Measurements from ENCODE around the gene CDCA4.

DNA sequence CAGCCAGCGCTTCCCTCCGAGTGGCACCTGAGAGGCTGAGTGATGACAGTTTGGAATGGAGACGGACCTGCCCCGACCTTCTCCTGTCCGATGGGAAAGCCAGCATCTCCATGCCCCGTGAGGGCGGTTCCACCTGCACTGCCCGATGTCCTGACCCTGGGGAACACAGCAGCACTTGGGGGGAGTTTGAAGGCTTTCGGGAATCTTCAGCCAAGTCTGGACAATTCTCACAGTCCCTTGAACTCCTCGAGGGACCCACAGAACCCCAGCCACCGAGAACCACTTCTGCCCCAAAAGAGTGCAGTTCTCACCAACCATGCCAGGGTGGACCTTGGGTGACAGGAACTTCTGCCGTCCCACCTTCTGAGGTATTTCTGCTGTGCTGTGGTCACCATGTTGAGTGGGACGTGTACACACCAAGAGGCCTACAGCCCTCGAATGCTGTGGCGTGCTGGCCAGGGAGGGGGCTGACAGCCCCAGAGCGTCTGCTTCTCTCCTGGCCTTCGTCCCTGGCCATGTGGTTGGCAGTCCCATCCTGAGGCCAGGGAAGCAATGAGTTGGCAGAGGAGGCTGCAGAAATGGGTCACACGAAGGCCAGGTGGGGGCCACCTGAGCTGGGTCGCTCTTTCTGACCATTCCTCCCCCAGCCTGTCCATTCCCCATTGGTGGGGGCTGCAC lies 34.3 kb downstream of the CDCA4 start:
- TF ChIP-seq, protein P1, sequence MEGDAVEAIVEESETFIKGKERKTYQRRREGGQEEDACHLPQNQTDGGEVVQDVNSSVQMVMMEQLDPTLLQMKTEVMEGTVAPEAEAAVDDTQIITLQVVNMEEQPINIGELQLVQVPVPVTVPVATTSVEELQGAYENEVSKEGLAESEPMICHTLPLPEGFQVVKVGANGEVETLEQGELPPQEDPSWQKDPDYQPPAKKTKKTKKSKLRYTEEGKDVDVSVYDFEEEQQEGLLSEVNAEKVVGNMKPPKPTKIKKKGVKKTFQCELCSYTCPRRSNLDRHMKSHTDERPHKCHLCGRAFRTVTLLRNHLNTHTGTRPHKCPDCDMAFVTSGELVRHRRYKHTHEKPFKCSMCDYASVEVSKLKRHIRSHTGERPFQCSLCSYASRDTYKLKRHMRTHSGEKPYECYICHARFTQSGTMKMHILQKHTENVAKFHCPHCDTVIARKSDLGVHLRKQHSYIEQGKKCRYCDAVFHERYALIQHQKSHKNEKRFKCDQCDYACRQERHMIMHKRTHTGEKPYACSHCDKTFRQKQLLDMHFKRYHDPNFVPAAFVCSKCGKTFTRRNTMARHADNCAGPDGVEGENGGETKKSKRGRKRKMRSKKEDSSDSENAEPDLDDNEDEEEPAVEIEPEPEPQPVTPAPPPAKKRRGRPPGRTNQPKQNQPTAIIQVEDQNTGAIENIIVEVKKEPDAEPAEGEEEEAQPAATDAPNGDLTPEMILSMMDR (IDR thresholded peaks at IDR 0.05; ENCODE audit: borderline replicate concordance, extremely low read depth, low read length, poor library complexity, severe bottlenecking), result no peak
- TF ChIP-seq EZH2 (IDR thresholded peaks at IDR 0.05; ENCODE audit: borderline replicate concordance, low read depth, low read length, severe bottlenecking), result no peak
